HL-60 (cell line): ENCODE data around the gene CHERP.
"Not testable (repeated sequence)": the region's sequence is repeated elsewhere in the genome, so short reads cannot be mapped to it uniquely, and the experiment has no call there.

Source experiments
- DNase-seq, 2 experiments: peaks; one replicate each; pipeline ENCODE4 v3.0.0-alpha.2; 2010 to 2020; ENCODE audit warnings: low read depth in 1 of 2, low spot score in 1 of 2
- H3K27ac ChIP-seq: fragments of 250-450 bp; sonication (Bioruptor Pico); replicated peaks from 2 replicates; pipeline ENCODE4 v1.5.1; 2020; ENCODE audit warnings: mild to moderate bottlenecking, moderate library complexity
- H3K27me3 ChIP-seq: fragments of 250-450 bp; sonication (Bioruptor Pico); 2 replicates; pipeline ENCODE4 v1.5.1; 2021; ENCODE audit warnings: mild to moderate bottlenecking, moderate library complexity; ENCODE audit not compliant: insufficient read depth, poor library complexity, severe bottlenecking
- H3K4me3 ChIP-seq: replicated peaks from 2 replicates; pipeline ENCODE4 v1.5.1; 2011; ENCODE audit warnings: mild to moderate bottlenecking, control low read depth, low read length; ENCODE audit not compliant: insufficient read depth
- GABPA ChIP-seq: IDR thresholded peaks from 2 replicates; pipeline ENCODE4 v1.6.1; 2012; ENCODE audit warnings: low read depth
- POLR2AphosphoS5 ChIP-seq: IDR thresholded peaks from 2 replicates; pipeline ENCODE4 v1.6.1; 2012; ENCODE audit warnings: low read depth
- SPI1 ChIP-seq: IDR thresholded peaks from 2 replicates; pipeline ENCODE4 v1.6.1; 2012; ENCODE audit warnings: low read depth, mild to moderate bottlenecking, borderline replicate concordance
- TF ChIP-seq, protein P1 (sequence below): IDR thresholded peaks from one replicate; pipeline ENCODE4 v1.5.1; 2011; ENCODE audit warnings: low read length, control low read depth, inconsistent platforms; ENCODE audit not compliant: insufficient read depth
- TF ChIP-seq, protein P2 (sequence below): IDR thresholded peaks from 2 replicates; pipeline ENCODE4 v1.6.1; 2012; ENCODE audit warnings: low read depth; ENCODE audit not compliant: insufficient replicate concordance

CHERP gene

DNA sequence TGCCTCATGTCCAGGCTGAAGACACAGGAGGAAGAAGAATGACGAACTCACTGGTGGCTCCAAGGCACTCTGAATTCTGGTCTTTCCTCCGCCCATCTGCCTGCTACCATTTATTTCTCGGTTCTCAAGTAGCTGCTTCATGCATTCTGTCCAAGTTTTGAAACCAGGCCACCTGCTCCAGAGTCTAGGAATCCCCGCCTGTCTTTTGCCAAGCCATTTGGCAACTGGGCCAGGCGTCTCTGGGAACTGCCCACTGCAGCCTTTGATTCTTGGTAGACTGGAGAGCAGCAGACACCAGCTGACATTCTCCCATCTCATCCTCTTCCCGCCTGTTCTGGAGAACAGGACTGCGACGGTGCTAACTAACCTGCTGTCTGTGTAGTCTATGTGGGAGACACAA lies 19.1 kb upstream of the CHERP start:
- H3K27me3 ChIP-seq = no peaks in the 10 kb centered on the region
- no peak for TF ChIP-seq GABPA
- TF ChIP-seq, protein P1, sequence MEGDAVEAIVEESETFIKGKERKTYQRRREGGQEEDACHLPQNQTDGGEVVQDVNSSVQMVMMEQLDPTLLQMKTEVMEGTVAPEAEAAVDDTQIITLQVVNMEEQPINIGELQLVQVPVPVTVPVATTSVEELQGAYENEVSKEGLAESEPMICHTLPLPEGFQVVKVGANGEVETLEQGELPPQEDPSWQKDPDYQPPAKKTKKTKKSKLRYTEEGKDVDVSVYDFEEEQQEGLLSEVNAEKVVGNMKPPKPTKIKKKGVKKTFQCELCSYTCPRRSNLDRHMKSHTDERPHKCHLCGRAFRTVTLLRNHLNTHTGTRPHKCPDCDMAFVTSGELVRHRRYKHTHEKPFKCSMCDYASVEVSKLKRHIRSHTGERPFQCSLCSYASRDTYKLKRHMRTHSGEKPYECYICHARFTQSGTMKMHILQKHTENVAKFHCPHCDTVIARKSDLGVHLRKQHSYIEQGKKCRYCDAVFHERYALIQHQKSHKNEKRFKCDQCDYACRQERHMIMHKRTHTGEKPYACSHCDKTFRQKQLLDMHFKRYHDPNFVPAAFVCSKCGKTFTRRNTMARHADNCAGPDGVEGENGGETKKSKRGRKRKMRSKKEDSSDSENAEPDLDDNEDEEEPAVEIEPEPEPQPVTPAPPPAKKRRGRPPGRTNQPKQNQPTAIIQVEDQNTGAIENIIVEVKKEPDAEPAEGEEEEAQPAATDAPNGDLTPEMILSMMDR = no peak
- no peak for TF ChIP-seq SPI1
- TF ChIP-seq, protein P2, sequence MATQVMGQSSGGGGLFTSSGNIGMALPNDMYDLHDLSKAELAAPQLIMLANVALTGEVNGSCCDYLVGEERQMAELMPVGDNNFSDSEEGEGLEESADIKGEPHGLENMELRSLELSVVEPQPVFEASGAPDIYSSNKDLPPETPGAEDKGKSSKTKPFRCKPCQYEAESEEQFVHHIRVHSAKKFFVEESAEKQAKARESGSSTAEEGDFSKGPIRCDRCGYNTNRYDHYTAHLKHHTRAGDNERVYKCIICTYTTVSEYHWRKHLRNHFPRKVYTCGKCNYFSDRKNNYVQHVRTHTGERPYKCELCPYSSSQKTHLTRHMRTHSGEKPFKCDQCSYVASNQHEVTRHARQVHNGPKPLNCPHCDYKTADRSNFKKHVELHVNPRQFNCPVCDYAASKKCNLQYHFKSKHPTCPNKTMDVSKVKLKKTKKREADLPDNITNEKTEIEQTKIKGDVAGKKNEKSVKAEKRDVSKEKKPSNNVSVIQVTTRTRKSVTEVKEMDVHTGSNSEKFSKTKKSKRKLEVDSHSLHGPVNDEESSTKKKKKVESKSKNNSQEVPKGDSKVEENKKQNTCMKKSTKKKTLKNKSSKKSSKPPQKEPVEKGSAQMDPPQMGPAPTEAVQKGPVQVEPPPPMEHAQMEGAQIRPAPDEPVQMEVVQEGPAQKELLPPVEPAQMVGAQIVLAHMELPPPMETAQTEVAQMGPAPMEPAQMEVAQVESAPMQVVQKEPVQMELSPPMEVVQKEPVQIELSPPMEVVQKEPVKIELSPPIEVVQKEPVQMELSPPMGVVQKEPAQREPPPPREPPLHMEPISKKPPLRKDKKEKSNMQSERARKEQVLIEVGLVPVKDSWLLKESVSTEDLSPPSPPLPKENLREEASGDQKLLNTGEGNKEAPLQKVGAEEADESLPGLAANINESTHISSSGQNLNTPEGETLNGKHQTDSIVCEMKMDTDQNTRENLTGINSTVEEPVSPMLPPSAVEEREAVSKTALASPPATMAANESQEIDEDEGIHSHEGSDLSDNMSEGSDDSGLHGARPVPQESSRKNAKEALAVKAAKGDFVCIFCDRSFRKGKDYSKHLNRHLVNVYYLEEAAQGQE = no peak
- no peak for TF ChIP-seq POLR2AphosphoS5
- no peak overlapping the region for H3K27ac ChIP-seq
- H3K4me3 ChIP-seq = no peak overlapping the region
- no peak for DNase-seq

DNA sequence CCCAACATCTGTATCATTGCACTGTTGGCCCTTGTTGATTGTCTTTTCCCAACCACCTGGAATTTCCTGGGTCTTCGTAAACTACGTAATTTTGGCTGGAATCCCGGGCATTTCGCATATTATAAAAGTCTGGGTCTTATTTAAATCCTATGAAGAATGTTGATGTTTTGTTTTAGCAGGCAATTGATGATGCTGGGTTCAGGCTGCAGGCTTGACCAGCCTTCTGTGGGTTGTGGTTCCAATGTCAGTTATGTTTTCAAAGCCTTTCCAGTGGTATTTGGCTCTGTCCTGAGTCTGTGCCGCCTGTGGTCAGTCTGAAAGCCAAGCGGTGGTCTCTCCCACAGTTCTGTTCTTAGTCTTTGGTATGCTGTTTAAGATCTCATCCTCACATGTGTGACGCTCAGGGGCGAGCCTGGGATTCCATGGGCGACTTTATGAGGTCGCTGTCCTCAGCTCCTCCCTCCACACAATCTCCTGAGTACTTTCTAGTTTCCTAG lies 17.6 kb upstream of the CHERP start:
- Histone ChIP-seq H3K27ac (no peak overlapping the region), H3K4me3 (no peak overlapping the region), H3K27me3 (no peaks in the 10 kb centered on the region)
- TF ChIP-seq GABPA = no peak
- TF ChIP-seq, protein P1 = no peak
- no peak for TF ChIP-seq SPI1
- TF ChIP-seq POLR2AphosphoS5 = no peak
- TF ChIP-seq, protein P2 = no peak
- DNase-seq = no peak

- Histone ChIP-seq H3K4me3 (no peak overlapping the region), H3K27ac (no peak overlapping the region), H3K27me3 (no peaks in the 10 kb centered on the region)
- TF ChIP-seq GABPA (no peak), POLR2AphosphoS5 (no peak), SPI1 (no peak)
- TF ChIP-seq, protein P1 = no peak
- TF ChIP-seq, protein P2 = no peak
- no peak for DNase-seq
Measured at GRCh38 chr19:16554776-16555175, 12.5 kb upstream of the CHERP start.

DNA sequence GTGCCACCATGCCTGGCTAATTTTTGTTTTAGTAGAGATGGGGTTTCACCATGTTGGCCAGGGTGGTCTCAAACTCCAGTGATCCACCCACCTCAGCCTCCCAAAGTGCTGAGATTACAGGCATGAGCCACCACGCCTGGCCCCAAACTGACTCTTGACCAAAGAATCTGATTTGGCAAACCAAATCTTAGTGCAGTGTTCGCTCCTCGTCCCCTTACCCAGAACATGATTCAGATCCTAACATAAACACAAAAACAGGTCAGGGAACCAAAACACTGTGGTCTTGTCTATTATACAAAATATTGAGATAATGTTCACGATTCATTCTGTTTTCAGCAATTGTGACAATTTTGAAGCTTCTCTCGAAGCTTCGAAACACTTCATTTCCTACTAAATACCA lies 9.7 kb upstream of the CHERP start:
- H3K27me3 ChIP-seq, H3K27ac ChIP-seq, H3K4me3 ChIP-seq, DNase-seq: not testable (repeated sequence)
